ENCODE data around the gene TPRG1L. TPM values are rescaled to one million over a fixed set of nuclear protein-coding genes. Genes with fewer than 3 reads are reported as not detected.

TPRG1L gene
- total RNA-seq, 1 experiment from 2014 or later = 24.0 TPM

DNA sequence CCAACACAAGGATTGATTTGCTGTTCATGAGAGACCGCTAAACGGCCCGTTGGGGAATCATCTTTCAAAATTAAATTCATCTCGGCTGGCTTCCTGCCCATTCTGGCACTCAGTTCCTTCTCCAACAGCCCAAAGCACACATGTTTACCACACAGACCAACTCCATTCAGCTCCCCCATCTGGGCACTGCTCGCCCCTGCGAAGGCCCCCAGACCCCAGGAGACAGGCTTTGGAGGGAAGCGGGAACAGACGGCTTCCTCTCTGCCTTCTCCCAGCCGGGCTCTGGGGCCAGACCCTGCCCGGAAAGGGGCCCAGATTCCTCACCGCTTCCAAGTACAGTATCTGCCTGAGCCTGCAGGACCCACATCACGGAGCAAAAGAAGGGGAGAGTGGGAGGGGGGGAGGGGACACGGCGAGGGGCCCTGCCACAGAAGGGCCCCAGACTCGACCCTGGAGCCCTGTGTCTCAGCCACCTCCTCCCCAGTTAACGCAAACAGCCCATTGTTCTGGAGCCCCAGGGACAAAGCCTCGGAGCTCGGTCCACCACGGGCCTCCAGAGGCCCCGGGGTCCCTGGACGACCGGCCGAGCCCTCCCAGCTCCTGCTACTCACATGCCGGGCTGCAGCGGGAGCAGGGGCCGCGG is 14.2 kb upstream of the TPRG1L start:
- Histone ChIP-seq H2BK20ac (ENCODE audit: low read depth, low read length, poor library complexity, severe bottlenecking) (no peak overlapping the region), H3K4me2 (ENCODE audit: insufficient read depth, insufficient read length, low read length) (peak overlapping the region; percentile 34), H3K14ac (ENCODE audit: insufficient read depth, low read length) (peak overlapping the region; percentile 49; the same call in 1 of the 2 replicates), H2AFZ (ENCODE audit: low read length) (no peak overlapping the region), H3K27me3 (ENCODE audit: insufficient read depth, low read length) (no peaks in the 10 kb centered on the region; the same call in 1 of the 2 replicates), H3K79me2 (ENCODE audit: insufficient read depth, low read length) (no peaks in the 10 kb centered on the region), H4K5ac (ENCODE audit: insufficient read length, low read depth, low read length) (no peak overlapping the region), H3K23me2 (ENCODE audit: insufficient read length, low read depth, low read length, poor library complexity, severe bottlenecking) (peaks cover 5% of the 10 kb centered on the region), H3K4me1 (ENCODE audit: insufficient read depth, low read length) (no peaks in the 10 kb centered on the region; the same call in 1 of the 2 replicates), H3K23ac (ENCODE audit: insufficient read length, low read depth, low read length) (no peak overlapping the region), H2BK5ac (ENCODE audit: insufficient read length, low read length) (no peak overlapping the region), H3K4ac (ENCODE audit: low read depth, low read length) (no peak overlapping the region), H2BK15ac (ENCODE audit: low read depth, low read length) (no peak overlapping the region), H3K18ac (ENCODE audit: insufficient read length, low read depth, low read length) (no peak overlapping the region), H3K27ac (ENCODE audit: insufficient read length, low read depth, low read length) (no peak overlapping the region), H4K20me1 (ENCODE audit: control insufficient read depth, insufficient read depth, insufficient read length) (no peaks in the 10 kb centered on the region), H2BK120ac (ENCODE audit: low read depth, low read length, poor library complexity, severe bottlenecking) (no peak overlapping the region), H4K8ac (replicated peaks; ENCODE audit: insufficient read length, low read depth, low read length) (no peak overlapping the region), H3K9me3 (ENCODE audit: control insufficient read depth, low read depth, low read length) (no peaks in the 10 kb centered on the region), H3K56ac (ENCODE audit: insufficient read length, low read depth, low read length) (no peak overlapping the region), H2BK12ac (ENCODE audit: insufficient read length, low read depth, low read length) (no peak overlapping the region), H3T11ph (ENCODE audit: low read length) (no peak overlapping the region), H4K91ac (ENCODE audit: insufficient read length, low read depth, low read length) (no peak overlapping the region), H3K79me1 (ENCODE audit: insufficient read depth, low read depth, low read length, poor library complexity, severe bottlenecking) (no peaks in the 10 kb centered on the region), H3K9ac (ENCODE audit: extremely low read depth, insufficient read length, low read length) (no peak overlapping the region), H2AK5ac (ENCODE audit: insufficient read length, low read length) (no peak overlapping the region)
- H3K9me3 Mint-ChIP-seq = no peaks in the 10 kb centered on the region; a peak in 1 of 5 replicates
- peaks cover 24% of the 10 kb centered on the region for H3K27me3 Mint-ChIP-seq (ENCODE audit: low read depth)
- no peaks in the 10 kb centered on the region; a peak in 1 of 7 replicates for H3K36me3 Mint-ChIP-seq (ENCODE audit: insufficient read depth in 1 of 3, low read depth in 3 of 3)
- TF ChIP-seq, protein P1, sequence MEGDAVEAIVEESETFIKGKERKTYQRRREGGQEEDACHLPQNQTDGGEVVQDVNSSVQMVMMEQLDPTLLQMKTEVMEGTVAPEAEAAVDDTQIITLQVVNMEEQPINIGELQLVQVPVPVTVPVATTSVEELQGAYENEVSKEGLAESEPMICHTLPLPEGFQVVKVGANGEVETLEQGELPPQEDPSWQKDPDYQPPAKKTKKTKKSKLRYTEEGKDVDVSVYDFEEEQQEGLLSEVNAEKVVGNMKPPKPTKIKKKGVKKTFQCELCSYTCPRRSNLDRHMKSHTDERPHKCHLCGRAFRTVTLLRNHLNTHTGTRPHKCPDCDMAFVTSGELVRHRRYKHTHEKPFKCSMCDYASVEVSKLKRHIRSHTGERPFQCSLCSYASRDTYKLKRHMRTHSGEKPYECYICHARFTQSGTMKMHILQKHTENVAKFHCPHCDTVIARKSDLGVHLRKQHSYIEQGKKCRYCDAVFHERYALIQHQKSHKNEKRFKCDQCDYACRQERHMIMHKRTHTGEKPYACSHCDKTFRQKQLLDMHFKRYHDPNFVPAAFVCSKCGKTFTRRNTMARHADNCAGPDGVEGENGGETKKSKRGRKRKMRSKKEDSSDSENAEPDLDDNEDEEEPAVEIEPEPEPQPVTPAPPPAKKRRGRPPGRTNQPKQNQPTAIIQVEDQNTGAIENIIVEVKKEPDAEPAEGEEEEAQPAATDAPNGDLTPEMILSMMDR (conservative IDR thresholded peaks at IDR 0.05) = no peak
- WGBS (ENCODE audit: extremely low coverage, insufficient read length, low lambda C conversion rate) = no CpG with 5 or more reads among the region's 27 CpGs
- H3K4me1 Mint-ChIP-seq = peaks cover 36% of the 10 kb centered on the region in 2 experiments
- DNase-seq = peak; percentile 47
- peak overlapping the region; percentile 75 to 91 for H3K4me3 Mint-ChIP-seq
- peak overlapping the region in 1 of 3 experiments; percentile 28; a peak in 1 of 7 replicates for H3K27ac Mint-ChIP-seq

Data from H9 (cell line).